H9 (cell line): ENCODE results near the gene EHF. TPM values are rescaled to one million over a fixed set of nuclear protein-coding genes. Genes with fewer than 3 reads are reported as not detected.

Experiments used
- DNase-seq: peaks from one replicate; pipeline ENCODE4 v3.0.0-alpha.2; 2017
- H2AFZ ChIP-seq: one replicate; pipeline ENCODE4 v1.6.1; 2013; ENCODE audit warnings: mild to moderate bottlenecking, low read length, control low read depth, moderate library complexity
- H2AK5ac ChIP-seq: 2 replicates; pipeline ENCODE4 v1.6.1; 2013; ENCODE audit warnings: low read length, control low read depth, mixed read lengths; ENCODE audit not compliant: insufficient read length
- H2BK120ac ChIP-seq: one replicate; pipeline ENCODE4 v1.6.1; 2013; ENCODE audit warnings: low read depth, mild to moderate bottlenecking, low read length, control low read depth, inconsistent platforms; ENCODE audit not compliant: poor library complexity, severe bottlenecking
- H2BK12ac ChIP-seq: 2 replicates; pipeline ENCODE4 v1.6.1; 2013; ENCODE audit warnings: low read length, control low read depth, mixed read lengths, low read depth; ENCODE audit not compliant: insufficient read length
- H2BK15ac ChIP-seq: 2 replicates; pipeline ENCODE4 v1.6.1; 2013; ENCODE audit warnings: low read depth, low read length, control low read depth
- H2BK20ac ChIP-seq: one replicate; pipeline ENCODE4 v1.6.1; 2013; ENCODE audit warnings: low read depth, mild to moderate bottlenecking, low read length, control low read depth, inconsistent platforms; ENCODE audit not compliant: poor library complexity, severe bottlenecking
- H2BK5ac ChIP-seq: 2 replicates; pipeline ENCODE4 v1.6.1; 2013; ENCODE audit warnings: low read length, control low read depth, mixed read lengths; ENCODE audit not compliant: insufficient read length
- H3K14ac ChIP-seq: 2 replicates; pipeline ENCODE4 v1.6.1; 2013; ENCODE audit warnings: low read length, control low read depth; ENCODE audit not compliant: insufficient read depth
- H3K18ac ChIP-seq: 2 replicates; pipeline ENCODE4 v1.6.1; 2013; ENCODE audit warnings: low read depth, mild to moderate bottlenecking, mixed read lengths, low read length, control low read depth; ENCODE audit not compliant: insufficient read length
- H3K23ac ChIP-seq: 2 replicates; pipeline ENCODE4 v1.6.1; 2013; ENCODE audit warnings: low read length, control low read depth, mixed read lengths, low read depth; ENCODE audit not compliant: insufficient read length
- H3K23me2 ChIP-seq: 2 replicates; pipeline ENCODE4 v1.6.1; 2013; ENCODE audit warnings: low read depth, mild to moderate bottlenecking, mixed read lengths, low read length, control low read depth; ENCODE audit not compliant: insufficient read length, poor library complexity, severe bottlenecking
- H3K27ac ChIP-seq: 2 replicates; pipeline ENCODE4 v1.5.1; 2013; ENCODE audit warnings: low read length, control low read depth, mixed read lengths, low read depth; ENCODE audit not compliant: insufficient read length
- H3K27me3 ChIP-seq: 2 replicates; pipeline ENCODE4 v1.6.1; 2013; ENCODE audit warnings: low read length, control low read depth, inconsistent platforms; ENCODE audit not compliant: insufficient read depth
- H3K4ac ChIP-seq: 2 replicates; pipeline ENCODE4 v1.6.1; 2013; ENCODE audit warnings: low read depth, mild to moderate bottlenecking, control low read depth, inconsistent platforms, low read length, moderate library complexity
- H3K4me1 ChIP-seq: 2 replicates; pipeline ENCODE4 v1.6.1; 2013; ENCODE audit warnings: low read length, control low read depth, inconsistent platforms; ENCODE audit not compliant: insufficient read depth
- H3K4me2 ChIP-seq: 2 replicates; pipeline ENCODE4 v1.6.1; 2013; ENCODE audit warnings: low read length, control low read depth, mixed read lengths; ENCODE audit not compliant: insufficient read length, insufficient read depth
- H3K56ac ChIP-seq: 2 replicates; pipeline ENCODE4 v1.6.1; 2013; ENCODE audit warnings: low read depth, mild to moderate bottlenecking, mixed read lengths, low read length, control low read depth; ENCODE audit not compliant: insufficient read length
- H3K79me1 ChIP-seq: 2 replicates; pipeline ENCODE4 v1.6.1; 2013; ENCODE audit warnings: low read depth, mild to moderate bottlenecking, moderate library complexity, low read length, control low read depth, inconsistent platforms; ENCODE audit not compliant: insufficient read depth, poor library complexity, severe bottlenecking
- H3K79me2 ChIP-seq: 2 replicates; pipeline ENCODE4 v1.6.1; 2013; ENCODE audit warnings: low read length, control low read depth, inconsistent platforms; ENCODE audit not compliant: insufficient read depth
- H3K9ac ChIP-seq: 2 replicates; pipeline ENCODE4 v1.6.1; 2013; ENCODE audit warnings: low read length, control low read depth, mixed read lengths; ENCODE audit not compliant: insufficient read length; ENCODE audit errors: extremely low read depth
- H3K9me3 ChIP-seq: one replicate; pipeline ENCODE4 v1.6.1; 2013; ENCODE audit warnings: low read depth, low read length, inconsistent platforms; ENCODE audit not compliant: control insufficient read depth
- H3T11ph ChIP-seq: one replicate; pipeline ENCODE4 v1.6.1; 2013; ENCODE audit warnings: mild to moderate bottlenecking, low read length, control low read depth, inconsistent platforms
- H4K20me1 ChIP-seq: one replicate; pipeline ENCODE4 v1.6.1; 2013; ENCODE audit not compliant: control insufficient read depth, insufficient read length, insufficient read depth
- H4K5ac ChIP-seq: 2 replicates; pipeline ENCODE4 v1.6.1; 2013; ENCODE audit warnings: low read depth, mild to moderate bottlenecking, mixed read lengths, low read length, control low read depth; ENCODE audit not compliant: insufficient read length
- H4K8ac ChIP-seq: replicated peaks from 2 replicates; pipeline ENCODE4 v1.6.1; 2013; ENCODE audit warnings: low read length, control low read depth, mixed read lengths, low read depth; ENCODE audit not compliant: insufficient read length
- H4K91ac ChIP-seq: 2 replicates; pipeline ENCODE4 v1.6.1; 2013; ENCODE audit warnings: low read depth, mild to moderate bottlenecking, moderate library complexity, mixed read lengths, low read length, control low read depth; ENCODE audit not compliant: insufficient read length
- H3K27ac Mint-ChIP-seq, 3 experiments: 2 replicates in 2 of 3; 3 replicates in 1 of 3; pipeline ENCODE4 v1.8.0; 2020 to 2021; ENCODE audit warnings: mixed read lengths in 3 of 3, mild to moderate bottlenecking in 1 of 3, moderate library complexity in 1 of 3
- H3K27me3 Mint-ChIP-seq: 2 replicates; pipeline ENCODE4 v1.8.0; 2021; ENCODE audit warnings: low read depth, mild to moderate bottlenecking, moderate library complexity, mixed read lengths
- H3K36me3 Mint-ChIP-seq, 3 experiments: 2 replicates in 2 of 3; 3 replicates in 1 of 3; pipeline ENCODE4 v1.8.0; 2020 to 2021; ENCODE audit warnings: low read depth in 3 of 3, mixed read lengths in 3 of 3; ENCODE audit not compliant: insufficient read depth in 1 of 3
- H3K4me1 Mint-ChIP-seq, 2 experiments: 2 replicates each; pipeline ENCODE4 v1.8.0; 2020; ENCODE audit warnings: mixed read lengths in 2 of 2
- H3K4me3 Mint-ChIP-seq, 2 experiments: 2 replicates in 1 of 2; 3 replicates in 1 of 2; pipeline ENCODE4 v1.8.0; 2020 to 2021; ENCODE audit warnings: mild to moderate bottlenecking in 2 of 2, mixed read lengths in 2 of 2, moderate library complexity in 1 of 2
- H3K9me3 Mint-ChIP-seq, 2 experiments: 2 replicates in 1 of 2; 3 replicates in 1 of 2; pipeline ENCODE4 v1.8.0; 2020; ENCODE audit warnings: mild to moderate bottlenecking in 2 of 2, mixed read lengths in 2 of 2, moderate library complexity in 1 of 2
- WGBS: extraction: QIAGEN DNeasy Blood & Tissue Kit; methylation state at CpG from one replicate; pipeline ENCODE4 v1.1.7; 2013; ENCODE audit warnings: missing lambda C conversion rate, low lambda C conversion rate, mixed read lengths; ENCODE audit not compliant: insufficient read length; ENCODE audit errors: extremely low coverage; 5-methylcytosine and 5-hydroxymethylcytosine counted together
- total RNA-seq: library from RNA; stranded (reverse); gene quantifications from 2 replicates; pipeline ENCODE4 v1.2.1, GENCODE V29; 2021
- TF ChIP-seq, protein P1 (sequence below): fragments of 200-600 bp; sonication (generic); conservative IDR thresholded peaks from 3 replicates; pipeline ENCODE4 v1.8.0; 2021; ENCODE audit warnings: antibody characterized with exemption, mild to moderate bottlenecking

Gene EHF
- total RNA-seq, 1 experiment from 2014 or later = not detected

DNA sequence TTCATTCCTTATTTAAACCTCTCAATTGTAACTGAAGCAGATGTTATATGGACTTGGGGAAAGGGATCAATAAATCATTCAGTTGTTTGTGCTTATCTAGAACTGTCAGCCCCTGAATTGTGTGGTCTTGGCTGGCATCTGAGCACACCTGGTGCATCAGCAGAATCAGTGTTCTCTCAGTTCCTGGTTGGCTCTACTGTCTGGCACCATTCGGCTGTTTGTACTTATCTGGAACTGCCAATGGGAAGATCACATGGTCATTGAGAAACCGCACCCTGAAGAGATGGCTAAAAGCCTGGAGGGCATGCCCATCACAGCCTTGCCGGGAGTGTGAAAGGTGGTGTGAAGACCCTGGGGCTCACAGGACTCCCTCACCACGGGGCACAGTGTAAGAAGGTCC lies 37.1 kb upstream of the EHF start:
- no peaks in the 10 kb centered on the region for H3K27me3 ChIP-seq
- no peaks in the 10 kb centered on the region; a peak in 3 of 5 replicates for H3K9me3 Mint-ChIP-seq
- H2AK5ac ChIP-seq = no peak overlapping the region
- no peaks in the 10 kb centered on the region for H3K79me1 ChIP-seq
- no peak overlapping the region for H2BK5ac ChIP-seq
- no peak overlapping the region for H3K4me2 ChIP-seq
- H4K91ac ChIP-seq = no peak overlapping the region
- H3K23ac ChIP-seq = no peak overlapping the region
- H3T11ph ChIP-seq = no peak overlapping the region
- no peaks in the 10 kb centered on the region for H3K9me3 ChIP-seq
- H3K4me1 Mint-ChIP-seq = peaks cover 8 to 14% of the 10 kb centered on the region in 2 experiments; a peak in 3 of 4 replicates
- H4K8ac ChIP-seq = no peak overlapping the region
- no peaks in the 10 kb centered on the region for H4K20me1 ChIP-seq
- TF ChIP-seq, protein P1, sequence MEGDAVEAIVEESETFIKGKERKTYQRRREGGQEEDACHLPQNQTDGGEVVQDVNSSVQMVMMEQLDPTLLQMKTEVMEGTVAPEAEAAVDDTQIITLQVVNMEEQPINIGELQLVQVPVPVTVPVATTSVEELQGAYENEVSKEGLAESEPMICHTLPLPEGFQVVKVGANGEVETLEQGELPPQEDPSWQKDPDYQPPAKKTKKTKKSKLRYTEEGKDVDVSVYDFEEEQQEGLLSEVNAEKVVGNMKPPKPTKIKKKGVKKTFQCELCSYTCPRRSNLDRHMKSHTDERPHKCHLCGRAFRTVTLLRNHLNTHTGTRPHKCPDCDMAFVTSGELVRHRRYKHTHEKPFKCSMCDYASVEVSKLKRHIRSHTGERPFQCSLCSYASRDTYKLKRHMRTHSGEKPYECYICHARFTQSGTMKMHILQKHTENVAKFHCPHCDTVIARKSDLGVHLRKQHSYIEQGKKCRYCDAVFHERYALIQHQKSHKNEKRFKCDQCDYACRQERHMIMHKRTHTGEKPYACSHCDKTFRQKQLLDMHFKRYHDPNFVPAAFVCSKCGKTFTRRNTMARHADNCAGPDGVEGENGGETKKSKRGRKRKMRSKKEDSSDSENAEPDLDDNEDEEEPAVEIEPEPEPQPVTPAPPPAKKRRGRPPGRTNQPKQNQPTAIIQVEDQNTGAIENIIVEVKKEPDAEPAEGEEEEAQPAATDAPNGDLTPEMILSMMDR = no peak
- H3K27me3 Mint-ChIP-seq = peaks cover 10% of the 10 kb centered on the region
- H3K14ac ChIP-seq = no peak overlapping the region
- H3K27ac ChIP-seq = no peak overlapping the region
- no peak overlapping the region for H2BK20ac ChIP-seq
- H3K4ac ChIP-seq = no peak overlapping the region
- no peak overlapping the region for H3K18ac ChIP-seq
- no peaks in the 10 kb centered on the region for H3K23me2 ChIP-seq
- no peak overlapping the region for H2BK120ac ChIP-seq
- no peaks in the 10 kb centered on the region for H3K4me1 ChIP-seq
- H3K27ac Mint-ChIP-seq = no peak overlapping the region
- no peak overlapping the region for H3K9ac ChIP-seq
- no peak overlapping the region for H2BK12ac ChIP-seq
- no peak overlapping the region for H3K4me3 Mint-ChIP-seq
- no CpG with 5 or more reads among the region's 4 CpGs for WGBS
- no peak overlapping the region for H2BK15ac ChIP-seq
- no peak overlapping the region for H3K56ac ChIP-seq
- no peak for DNase-seq
- no peak overlapping the region for H2AFZ ChIP-seq
- no peaks in the 10 kb centered on the region for H3K36me3 Mint-ChIP-seq
- H4K5ac ChIP-seq = no peak overlapping the region
- no peaks in the 10 kb centered on the region for H3K79me2 ChIP-seq
